Measurements from ENCODE around the gene HNRNPLL. TPM values are rescaled to one million over a fixed set of nuclear protein-coding genes. Genes with fewer than 3 reads are reported as not detected.

Gene HNRNPLL
- total RNA-seq, 2 experiments from 2014 or later, result 7.6 to 47.9 TPM

GRCh38 chr2:38583524-38583923 is 19.2 kb downstream of the HNRNPLL start:
- no peak overlapping the region for H3K4me3 ChIP-seq (ENCODE audit: low read depth, low read length, poor library complexity, severe bottlenecking)
- H4K20me1 ChIP-seq (ENCODE audit: insufficient read depth, low read length), result no peaks in the 10 kb centered on the region
- ChIA-PET CTCF (ENCODE audit: unreplicated experiment) (interaction anchor here (0.7 kb wide), 1 partner anchor 142 kb away, joined by 3 read pairs; no protein-coding TSS in a partner anchor), POLR2A (interaction anchor here (0.6 to 1.3 kb wide), 6 partner anchors 15 to 188 kb away, joined by 3 to 4 read pairs (median 3); no protein-coding TSS in a partner anchor)
- no peak overlapping the region for H3K27ac ChIP-seq (ENCODE audit: low read depth, low read length, poor library complexity, severe bottlenecking)
- TF ChIP-seq CTCF (conservative IDR thresholded peaks at IDR 0.05; ENCODE audit: low read length), result no peak
- no peak for TF ChIP-seq EZH2phosphoT487 (IDR thresholded peaks at IDR 0.05; ENCODE audit: borderline replicate concordance, low read depth, low read length)
- peaks cover 14% of the 10 kb centered on the region for H3K4me1 ChIP-seq (ENCODE audit: insufficient read depth, low read length, poor library complexity, severe bottlenecking)
- H3K36me3 ChIP-seq (ENCODE audit: insufficient read depth, low read length), result peaks cover 14% of the 10 kb centered on the region; the same call in 1 of the 2 replicates
- no peak overlapping the region for H2AFZ ChIP-seq (ENCODE audit: low read length)
- H3K9me3 ChIP-seq (ENCODE audit: low read length), result no peaks in the 10 kb centered on the region
- H3K9me2 ChIP-seq (ENCODE audit: insufficient read depth, low read length), result no peaks in the 10 kb centered on the region
- DNase-seq (ENCODE audit: low spot score), result no peak
- H3K79me2 ChIP-seq (ENCODE audit: insufficient read depth, low read depth, low read length), result no peaks in the 10 kb centered on the region
- no TSS peak for BruUV-seq (replicated peaks)
- intact Hi-C loops (cut with micrococcal nuclease; ENCODE audit: unreplicated experiment), result loop anchor here (5.0 kb wide), 1 partner anchor 159 kb away; no protein-coding TSS in a partner anchor
- H3K4me2 ChIP-seq (ENCODE audit: low read length), result no peak overlapping the region

GRCh38 chr2:38581193-38582147 is 21.3 kb downstream of the HNRNPLL start:
- Histone ChIP-seq H4K20me1 (ENCODE audit: insufficient read depth, low read length) (no peaks in the 10 kb centered on the region), H3K9me2 (ENCODE audit: insufficient read depth, low read length) (no peaks in the 10 kb centered on the region), H3K79me2 (ENCODE audit: insufficient read depth, low read depth, low read length) (no peaks in the 10 kb centered on the region), H2AFZ (ENCODE audit: low read length) (peak overlapping the region; percentile 52; the same call in 1 of the 2 replicates), H3K9me3 (ENCODE audit: low read length) (no peaks in the 10 kb centered on the region), H3K4me3 (ENCODE audit: low read depth, low read length, poor library complexity, severe bottlenecking) (no peak overlapping the region), H3K36me3 (ENCODE audit: insufficient read depth, low read length) (peaks cover 10% of the 10 kb centered on the region; the same call in 1 of the 2 replicates), H3K27ac (ENCODE audit: low read depth, low read length, poor library complexity, severe bottlenecking) (no peak overlapping the region), H3K4me1 (ENCODE audit: insufficient read depth, low read length, poor library complexity, severe bottlenecking) (peaks cover 8% of the 10 kb centered on the region), H3K4me2 (ENCODE audit: low read length) (peak overlapping the region; percentile 57; the same call in 1 of the 2 replicates)
- peak; percentile 87 for DNase-seq (ENCODE audit: low spot score)
- intact Hi-C loops (cut with micrococcal nuclease; ENCODE audit: unreplicated experiment), result loop anchor here (1.0 to 5.0 kb wide), 4 partner anchors 45 to 255 kb away; no protein-coding TSS in a partner anchor
- TF ChIP-seq EZH2phosphoT487 (IDR thresholded peaks at IDR 0.05; ENCODE audit: borderline replicate concordance, low read depth, low read length) (no peak), CTCF (conservative IDR thresholded peaks at IDR 0.05; ENCODE audit: low read length) (peak; percentile 97)
- CTCF ChIA-PET (ENCODE audit: unreplicated experiment), result interaction anchor here (0.6 to 1.5 kb wide), 7 partner anchors 9 to 170 kb away, joined by 3 to 9 read pairs (median 4); partner anchors contain the start of genes HNRNPLL and SRSF7
- BruUV-seq (replicated peaks), result no TSS peak
- POLR2A ChIA-PET, result interaction anchor here (0.5 to 1.7 kb wide), 23 partner anchors 9 to 555 kb away, joined by 3 to 11 read pairs (median 3); partner anchors contain the start of gene SRSF7
